GM19438 (cell line): ENCODE measurements around the gene HNF1B.

Source experiments
- ATAC-seq: cut with Tn5 transposase; IDR thresholded peaks from one replicate; pipeline ENCODE4 v1.9.1; 2021; ENCODE audit warnings: low read depth; ENCODE audit not compliant: unreplicated experiment

Gene HNF1B

GRCh38 chr17:37737081-37737480, 7.8 kb downstream of the HNF1B start:
- ATAC-seq, result no peak

GRCh38 chr17:37736428-37736827, 8.4 kb downstream of the HNF1B start:
- no peak for ATAC-seq

GRCh38 chr17:37735165-37735564, 9.7 kb downstream of the HNF1B start:
- ATAC-seq, result no peak

GRCh38 chr17:37732316-37732715, 12.5 kb downstream of the HNF1B start:
- ATAC-seq, result no peak

- no peak for ATAC-seq
These were observed 13.8 kb downstream of the HNF1B start for GRCh38 chr17:37731056-37731455.

GRCh38 chr17:37729905-37730304, 15.0 kb downstream of the HNF1B start:
- ATAC-seq, result no peak

- ATAC-seq, result no peak
These were observed 17.8 kb downstream of the HNF1B start for GRCh38 chr17:37726891-37727675.

- ATAC-seq, result no peak
These were observed 18.6 kb downstream of the HNF1B start for GRCh38 chr17:37726248-37726647.

- no peak for ATAC-seq
These were observed 19.2 kb downstream of the HNF1B start for GRCh38 chr17:37725601-37726146.

GRCh38 chr17:37725021-37725595, 19.8 kb downstream of the HNF1B start:
- ATAC-seq, result no peak

- ATAC-seq, result no peak
These were observed 23.9 kb downstream of the HNF1B start for GRCh38 chr17:37720989-37721388.

GRCh38 chr17:37719866-37720265, 25.0 kb downstream of the HNF1B start:
- no peak for ATAC-seq

- ATAC-seq, result no peak
These were observed 26.4 kb downstream of the HNF1B start for GRCh38 chr17:37718324-37719048.

- no peak for ATAC-seq
These were observed 27.1 kb downstream of the HNF1B start for GRCh38 chr17:37717627-37718323.

GRCh38 chr17:37714897-37715296, 30.0 kb downstream of the HNF1B start:
- ATAC-seq, result no peak

- no peak for ATAC-seq
These were observed 31.2 kb downstream of the HNF1B start for GRCh38 chr17:37713624-37714023.

GRCh38 chr17:37713028-37713431, 31.8 kb downstream of the HNF1B start:
- no peak for ATAC-seq

- ATAC-seq, result no peak
These were observed 33.7 kb downstream of the HNF1B start for GRCh38 chr17:37711113-37711512.

- ATAC-seq, result no peak
These were observed 34.4 kb downstream of the HNF1B start for GRCh38 chr17:37710344-37710886.

GRCh38 chr17:37708616-37709212, 36.1 kb downstream of the HNF1B start:
- ATAC-seq, result no peak
